Large intestine (tissue), 3 donors: ENCODE measurements around the gene RGS11. TPM values are rescaled to one million over a fixed set of nuclear protein-coding genes. Genes with fewer than 3 reads are reported as not detected.
"Not testable (repeated sequence)": the region's sequence is repeated elsewhere in the genome, so short reads cannot be mapped to it uniquely, and the experiment has no call there.

Experiments used
- DNase-seq, 2 donors: peaks; one replicate each; pipeline versions ENCODE4 v3.0.0 to v3.0.0-alpha.2; 2013
- H3K27ac ChIP-seq: one replicate; pipeline ENCODE4 v1.5.1; 2013; ENCODE audit warnings: low read length
- H3K27me3 ChIP-seq: 2 replicates; pipeline ENCODE4 v1.6.1; 2013; ENCODE audit warnings: low read length; ENCODE audit not compliant: control insufficient read depth, insufficient read depth
- H3K36me3 ChIP-seq: 2 replicates; pipeline ENCODE4 v1.6.1; 2013; ENCODE audit warnings: low read length; ENCODE audit not compliant: control insufficient read depth, insufficient read depth
- H3K4me1 ChIP-seq: one replicate; pipeline ENCODE4 v1.6.1; 2013; ENCODE audit warnings: low read length; ENCODE audit not compliant: control insufficient read depth, insufficient read depth
- H3K4me3 ChIP-seq: one replicate; pipeline ENCODE4 v1.5.1; 2013; ENCODE audit warnings: low read length
- H3K9me3 ChIP-seq: one replicate; pipeline ENCODE4 v1.6.1; 2013; ENCODE audit warnings: mild to moderate bottlenecking, low read depth, low read length, moderate library complexity; ENCODE audit not compliant: control insufficient read depth
- WGBS: methylation state at CpG from one replicate; pipeline ENCODE4 v1.1.5; 2013; ENCODE audit warnings: low lambda C conversion rate; ENCODE audit not compliant: insufficient coverage; 5-methylcytosine and 5-hydroxymethylcytosine counted together
- polyA plus RNA-seq: library from polyadenylated mRNA; unstranded; fragments of 120-200 nt; gene quantifications from one replicate; pipeline ENCODE4 v1.2.1, GENCODE V29; 2013

The RGS11 gene
- polyA plus RNA-seq, 1 donor = 6.6 TPM

DNA sequence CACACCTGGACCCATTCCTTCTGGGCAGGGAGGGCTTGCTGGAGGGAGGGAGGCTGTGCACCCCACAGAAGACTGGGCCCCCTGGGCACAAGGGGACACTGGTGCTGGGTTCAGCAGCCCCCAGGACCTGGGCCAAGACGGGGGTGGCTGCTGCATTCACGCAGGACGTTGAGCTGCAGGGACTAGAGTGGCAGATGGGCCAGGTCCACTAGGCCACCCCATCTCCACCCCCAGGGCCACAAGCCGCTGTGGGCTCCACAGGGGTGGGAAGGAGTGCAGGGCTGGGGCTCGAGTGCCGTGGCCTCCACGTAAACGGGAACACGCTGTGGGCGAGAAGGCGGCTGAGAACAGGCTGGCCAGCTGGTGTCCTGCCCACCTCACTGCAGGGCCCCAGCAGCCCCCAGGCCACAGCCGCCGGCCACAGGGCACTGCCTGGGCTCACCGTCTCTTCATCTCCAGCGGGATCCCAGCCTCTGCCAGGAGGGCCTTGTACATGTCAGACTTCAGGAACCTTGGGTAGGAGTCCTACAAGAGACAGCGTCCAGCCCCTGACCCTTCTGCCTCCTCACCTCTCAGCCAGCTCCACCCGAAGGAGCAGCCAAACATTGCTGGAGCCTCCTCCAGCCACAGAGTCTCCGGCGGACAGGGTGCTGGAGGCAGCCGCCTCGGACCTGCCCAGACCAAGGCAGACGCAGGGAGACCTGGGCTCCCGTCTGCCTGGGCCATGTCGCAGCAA lies 6.5 kb downstream of the RGS11 start:
- no CpG with 5 or more reads among the region's 24 CpGs for WGBS
- H3K4me3 ChIP-seq = no peak overlapping the region
- no peaks in the 10 kb centered on the region for H3K4me1 ChIP-seq
- peaks cover 11% of the 10 kb centered on the region for H3K36me3 ChIP-seq
- peaks cover 2% of the 10 kb centered on the region for H3K9me3 ChIP-seq
- DNase-seq = no peak
- no peak overlapping the region for H3K27ac ChIP-seq
- H3K27me3 ChIP-seq = peaks cover 19% of the 10 kb centered on the region

DNA sequence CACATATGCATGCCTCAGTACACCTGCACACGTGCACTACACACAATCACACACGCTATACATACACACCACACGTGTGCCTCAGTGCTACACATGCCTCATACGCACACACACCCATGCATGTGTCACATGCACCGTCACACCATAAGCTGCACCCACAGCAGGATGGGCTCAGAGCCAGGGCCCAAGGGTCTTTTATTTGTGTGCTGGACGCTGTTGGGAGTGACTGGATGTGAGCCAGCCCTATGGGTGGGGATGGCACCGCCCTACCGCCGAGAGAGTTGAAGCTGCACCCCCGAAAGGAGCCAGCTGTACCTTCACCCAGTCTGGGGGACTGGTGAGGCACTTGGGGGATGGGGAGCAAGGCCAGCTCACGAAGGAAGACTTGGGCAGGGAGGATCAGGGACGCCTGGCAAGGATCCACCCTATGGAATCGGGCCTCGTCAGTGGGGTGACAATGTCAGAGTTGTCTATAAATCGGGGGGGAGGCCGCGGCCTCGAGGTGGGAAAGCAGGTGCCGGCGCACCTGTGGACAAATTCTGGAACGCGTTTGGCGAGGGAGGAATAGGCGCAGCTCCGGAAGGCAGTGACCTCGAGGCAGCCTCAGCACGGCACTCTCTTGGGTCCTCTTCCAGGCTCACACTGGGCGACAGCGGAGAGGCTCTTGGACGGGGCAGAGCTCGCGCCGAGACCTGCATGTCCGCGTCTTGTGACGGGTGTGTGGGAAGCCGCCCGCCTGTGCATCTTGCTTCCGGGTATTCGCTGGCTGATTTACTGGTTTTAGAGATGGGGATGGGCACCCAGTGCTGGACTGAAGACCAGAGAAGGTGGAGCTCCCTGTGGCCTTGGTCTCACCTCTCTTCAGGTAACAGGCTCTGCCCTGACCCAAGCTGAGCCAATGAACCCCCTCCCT lies 7.3 kb downstream of the RGS11 start:
- no CpG with 5 or more reads among the region's 40 CpGs for WGBS

DNA sequence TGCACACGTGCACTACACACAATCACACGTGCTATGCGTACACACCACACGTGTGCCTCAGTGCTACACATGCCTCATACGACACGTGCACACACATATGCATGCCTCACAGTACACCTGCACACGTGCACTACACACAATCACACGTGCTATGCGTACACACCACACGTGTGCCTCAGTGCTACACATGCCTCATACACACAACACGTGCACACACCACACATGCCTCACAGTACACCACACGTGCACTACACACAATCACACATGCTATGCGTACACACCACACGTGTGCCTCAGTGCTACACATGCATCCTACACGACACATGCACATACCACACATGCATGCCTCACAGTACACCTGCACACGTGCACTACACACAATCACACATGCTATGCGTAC lies 8.2 kb downstream of the RGS11 start:
- not testable (repeated sequence) for H3K4me3 ChIP-seq, H3K9me3 ChIP-seq, H3K4me1 ChIP-seq, H3K27me3 ChIP-seq, H3K27ac ChIP-seq, DNase-seq
- WGBS = no CpG with 5 or more reads among the region's 17 CpGs
- H3K36me3 ChIP-seq = peaks cover 26% of the 10 kb centered on the region

More for the DNA sequence above, 7.3 kb downstream of the RGS11 start:
- Histone ChIP-seq H3K9me3 (peaks cover 1% of the 10 kb centered on the region), H3K27me3 (peaks cover 11% of the 10 kb centered on the region), H3K27ac (no peak overlapping the region), H3K36me3 (peaks cover 19% of the 10 kb centered on the region), H3K4me3 (no peak overlapping the region), H3K4me1 (no peaks in the 10 kb centered on the region)
- DNase-seq = peak in 1 of 2 donors; percentile 30

DNA sequence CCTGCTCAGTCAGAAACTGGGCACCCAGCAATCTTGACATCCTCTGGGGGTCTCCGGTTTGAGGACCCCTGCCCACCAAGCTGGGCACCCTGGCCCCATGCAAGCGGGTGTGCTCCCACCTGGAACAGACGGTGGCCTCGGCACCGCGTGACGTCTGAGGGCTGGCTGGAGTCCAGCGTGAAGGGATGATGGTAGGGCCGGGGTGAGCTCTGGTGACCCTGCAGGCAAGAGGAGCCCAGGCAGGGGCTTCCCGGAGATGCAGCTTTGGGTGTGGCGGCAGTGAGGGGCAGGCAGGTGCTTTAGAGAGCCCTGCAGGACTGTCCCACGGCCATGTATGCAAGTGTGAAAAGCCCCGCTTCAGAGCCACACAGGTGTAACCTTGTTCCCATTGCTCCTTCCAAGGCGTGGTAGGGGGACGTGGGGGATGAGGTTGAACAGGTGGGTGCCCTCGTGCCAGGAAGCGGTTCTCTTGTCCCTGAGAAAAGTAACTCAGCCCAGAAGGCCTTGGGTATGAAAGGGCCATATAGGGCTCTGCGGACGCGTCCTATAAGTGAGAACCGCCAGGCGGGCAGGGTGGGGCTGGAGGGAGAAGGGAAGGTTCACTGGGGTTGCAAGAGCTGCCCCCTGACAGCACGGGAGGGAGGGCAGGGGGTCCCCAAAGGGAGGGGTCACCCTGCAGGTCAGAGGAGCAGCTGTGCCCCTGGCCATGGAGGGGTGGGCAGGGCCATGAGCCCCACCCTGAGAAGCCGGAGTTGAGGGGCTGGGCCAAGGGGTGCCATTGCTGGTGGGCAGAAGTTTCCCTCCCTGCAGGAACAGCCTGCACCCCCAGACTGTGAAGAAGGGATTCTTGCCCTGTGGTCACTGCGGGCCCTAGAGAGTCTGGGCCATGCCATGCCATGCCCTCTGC lies 9.2 kb downstream of the RGS11 start:
- 83% methylated on average over 1 of the region's 25 CpGs for WGBS
- DNase-seq = no peak

DNA sequence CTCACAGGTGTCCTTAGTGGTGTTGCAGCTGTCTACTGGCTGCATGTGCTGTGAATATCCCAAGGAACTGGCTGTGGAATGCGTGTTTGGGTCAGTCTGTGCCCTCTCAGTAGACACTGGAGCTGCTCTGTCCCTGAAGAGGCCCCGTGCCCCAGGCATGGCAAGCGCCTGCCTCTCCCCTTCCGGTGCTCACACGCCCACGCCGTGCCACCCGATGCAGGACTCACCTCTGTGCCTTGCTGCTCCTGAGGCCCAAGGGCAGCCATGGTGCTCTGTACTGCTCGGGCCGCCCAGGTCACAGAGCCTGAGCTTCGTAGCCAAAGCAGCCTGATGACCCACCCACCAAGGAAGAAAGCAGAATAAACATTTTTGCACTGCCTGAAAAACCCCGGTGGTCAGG lies 10.0 kb downstream of the RGS11 start:
- no peaks in the 10 kb centered on the region for H3K4me1 ChIP-seq
- H3K27ac ChIP-seq = no peak overlapping the region
- no peak overlapping the region for H3K4me3 ChIP-seq
- H3K36me3 ChIP-seq = peaks cover 44% of the 10 kb centered on the region
- DNase-seq = no peak
- H3K9me3 ChIP-seq = no peaks in the 10 kb centered on the region
- no peaks in the 10 kb centered on the region for H3K27me3 ChIP-seq
- WGBS = no CpG with 5 or more reads among the region's 12 CpGs

More for the DNA sequence above, 9.2 kb downstream of the RGS11 start:
- no peaks in the 10 kb centered on the region for H3K9me3 ChIP-seq
- H3K36me3 ChIP-seq = peaks cover 36% of the 10 kb centered on the region
- H3K4me3 ChIP-seq = no peak overlapping the region
- no peaks in the 10 kb centered on the region for H3K4me1 ChIP-seq
- H3K27ac ChIP-seq = no peak overlapping the region
- peaks cover 3% of the 10 kb centered on the region for H3K27me3 ChIP-seq

DNA sequence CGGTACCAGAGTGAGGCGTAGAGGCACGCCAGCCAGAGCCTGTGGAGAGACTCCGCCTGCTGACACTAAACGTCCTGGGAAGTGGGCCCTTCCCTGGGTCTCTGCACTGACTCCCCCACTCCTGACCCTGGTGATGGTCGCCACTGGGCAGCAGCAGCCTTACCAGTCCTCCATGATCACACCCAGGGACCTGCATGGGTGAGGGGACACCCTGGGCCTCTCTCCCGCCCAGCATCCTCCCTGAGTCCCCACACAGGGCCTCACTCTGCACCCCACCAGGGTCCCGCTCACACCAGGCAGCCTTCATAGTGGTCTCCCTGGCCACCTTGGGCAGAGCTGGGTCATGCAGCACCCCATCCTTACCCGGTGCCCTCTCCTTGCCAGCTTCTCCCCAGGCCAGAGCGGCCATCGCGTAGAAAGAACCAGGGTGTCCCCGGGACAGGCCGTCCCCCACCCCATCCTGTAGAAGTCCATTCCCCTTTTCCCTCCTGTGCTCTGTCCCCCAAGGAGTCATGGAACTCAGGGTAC lies 10.7 kb downstream of the RGS11 start:
- Histone ChIP-seq H3K36me3 (peaks cover 50% of the 10 kb centered on the region), H3K27ac (no peak overlapping the region), H3K27me3 (no peaks in the 10 kb centered on the region), H3K4me3 (no peak overlapping the region), H3K9me3 (no peaks in the 10 kb centered on the region), H3K4me1 (no peaks in the 10 kb centered on the region)
- no CpG with 5 or more reads among the region's 14 CpGs for WGBS
- no peak for DNase-seq

DNA sequence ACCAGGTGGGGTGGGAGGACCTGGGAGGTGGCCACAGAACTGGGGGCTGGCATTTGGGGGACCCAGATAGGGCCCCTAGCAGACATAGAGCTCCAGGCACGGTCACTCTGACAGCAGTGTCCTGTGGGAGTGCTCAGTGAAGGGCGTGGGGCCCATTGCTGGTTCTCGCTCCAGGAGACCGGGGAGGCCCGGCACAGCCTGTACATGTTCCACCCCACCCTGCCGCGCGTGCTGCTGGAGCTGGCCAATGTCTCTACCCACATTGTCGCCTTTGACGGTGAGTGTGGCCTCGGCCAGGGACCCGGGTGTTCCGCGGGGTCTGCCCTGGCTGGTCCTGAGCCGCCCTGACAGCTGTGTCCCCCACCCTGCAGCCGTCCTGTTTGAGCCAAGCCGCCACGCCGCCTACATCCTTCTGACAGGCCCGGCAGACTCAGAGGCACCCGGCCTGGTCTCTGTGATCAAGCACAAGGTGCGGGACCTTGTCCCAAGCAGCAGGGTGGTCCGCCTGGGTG lies 11.2 kb downstream of the RGS11 start:
- no peak overlapping the region for H3K27ac ChIP-seq
- H3K27me3 ChIP-seq = no peaks in the 10 kb centered on the region
- DNase-seq = no peak
- H3K9me3 ChIP-seq = no peaks in the 10 kb centered on the region
- peaks cover 55% of the 10 kb centered on the region for H3K36me3 ChIP-seq
- WGBS = no CpG with 5 or more reads among the region's 23 CpGs
- no peaks in the 10 kb centered on the region for H3K4me1 ChIP-seq
- no peak overlapping the region for H3K4me3 ChIP-seq

DNA sequence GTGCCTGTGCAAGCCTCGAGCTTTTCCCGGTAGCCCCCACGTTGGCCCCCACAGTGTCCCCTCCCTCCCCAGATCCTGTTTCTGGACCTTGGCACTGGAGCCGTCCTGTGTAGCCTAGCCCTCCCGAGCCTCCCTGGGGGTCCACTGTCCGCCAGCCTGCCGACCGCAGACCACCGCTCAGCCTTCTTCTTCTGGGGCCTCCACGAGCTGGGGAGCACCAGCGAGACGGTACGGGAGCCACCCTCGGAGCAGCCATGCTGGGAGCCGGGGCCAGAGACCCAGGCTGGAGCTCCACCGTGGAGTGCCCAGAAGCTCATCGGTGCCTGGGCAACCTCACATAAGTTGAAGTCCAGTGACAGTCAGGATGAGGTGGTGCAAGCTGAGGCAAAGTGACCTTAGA lies 11.8 kb downstream of the RGS11 start:
- no peaks in the 10 kb centered on the region for H3K4me1 ChIP-seq
- no CpG with 5 or more reads among the region's 17 CpGs for WGBS
- no peak for DNase-seq
- peaks cover 61% of the 10 kb centered on the region for H3K36me3 ChIP-seq
- no peak overlapping the region for H3K4me3 ChIP-seq
- H3K27ac ChIP-seq = no peak overlapping the region
- no peaks in the 10 kb centered on the region for H3K9me3 ChIP-seq
- H3K27me3 ChIP-seq = no peaks in the 10 kb centered on the region

DNA sequence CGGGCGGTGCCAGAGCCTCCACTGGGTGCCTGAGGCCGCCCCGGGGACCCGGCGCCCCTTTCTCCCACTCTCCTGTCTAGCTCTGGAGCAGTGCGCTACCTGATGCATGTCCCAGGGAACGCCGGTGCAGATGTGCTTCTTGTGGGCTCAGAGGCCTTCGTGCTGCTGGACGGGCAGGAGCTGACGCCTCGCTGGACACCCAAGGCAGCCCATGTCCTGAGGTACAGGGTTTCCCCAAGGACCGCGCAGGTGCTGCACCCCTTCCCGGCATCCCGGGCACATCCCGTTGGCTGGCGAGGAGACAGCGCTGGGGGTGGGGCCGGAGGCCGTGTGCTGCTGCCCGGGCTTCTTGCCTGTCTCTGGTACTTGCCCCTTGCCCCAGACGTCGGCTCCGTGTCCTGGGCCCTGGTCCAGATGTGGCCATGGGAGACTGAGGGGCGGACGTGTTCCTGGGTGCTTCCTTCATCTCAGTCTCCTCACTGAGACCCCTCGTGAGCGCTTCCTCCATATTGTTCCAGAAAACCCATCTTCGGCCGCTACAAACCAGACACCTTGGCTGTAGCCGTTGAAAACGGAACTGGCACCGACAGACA lies 12.5 kb downstream of the RGS11 start:
- H3K4me3 ChIP-seq = no peak overlapping the region
- H3K9me3 ChIP-seq = no peaks in the 10 kb centered on the region
- no peak for DNase-seq
- no CpG with 5 or more reads among the region's 35 CpGs for WGBS
- H3K4me1 ChIP-seq = no peaks in the 10 kb centered on the region
- H3K27me3 ChIP-seq = no peaks in the 10 kb centered on the region
- H3K36me3 ChIP-seq = peaks cover 62% of the 10 kb centered on the region
- H3K27ac ChIP-seq = no peak overlapping the region
